Measurements from ENCODE around the gene NIPAL1. TPM values are rescaled to one million over a fixed set of nuclear protein-coding genes. Genes with fewer than 3 reads are reported as not detected.

The NIPAL1 gene
- total RNA-seq, 6 experiments from 2014 or later: 0.22 to 1.3 (median 0.48) TPM

GRCh38 chr4:48069026-48069425, 52.5 kb downstream of the NIPAL1 start:
- H3K27ac Mint-ChIP-seq: no peak overlapping the region
- no peaks in the 10 kb centered on the region for H3K4me1 Mint-ChIP-seq (ENCODE audit: low read depth)
- no peaks in the 10 kb centered on the region for H3K36me3 Mint-ChIP-seq (ENCODE audit: low read depth)
- H3K4me3 Mint-ChIP-seq: no peak overlapping the region
- no peak for DNase-seq
- peaks cover 11% of the 10 kb centered on the region for H3K27me3 Mint-ChIP-seq (ENCODE audit: insufficient read depth)
- TF ChIP-seq CTCF (IDR thresholded peaks at IDR 0.05): no peak
- no peaks in the 10 kb centered on the region for H3K9me3 Mint-ChIP-seq

- no peak overlapping the region for H3K4me3 Mint-ChIP-seq
- TF ChIP-seq CTCF (IDR thresholded peaks at IDR 0.05): no peak
- no peak for DNase-seq
- H3K27me3 Mint-ChIP-seq (ENCODE audit: insufficient read depth): peaks cover 6% of the 10 kb centered on the region
- no peak overlapping the region for H3K27ac Mint-ChIP-seq
- H3K36me3 Mint-ChIP-seq (ENCODE audit: low read depth): no peaks in the 10 kb centered on the region
- no peaks in the 10 kb centered on the region for H3K4me1 Mint-ChIP-seq (ENCODE audit: low read depth)
- H3K9me3 Mint-ChIP-seq: no peaks in the 10 kb centered on the region
These were observed 54.6 kb downstream of the NIPAL1 start for GRCh38 chr4:48071191-48071590.

- TF ChIP-seq CTCF (IDR thresholded peaks at IDR 0.05): no peak
- Mint-ChIP-seq H3K36me3 (ENCODE audit: low read depth) (no peaks in the 10 kb centered on the region), H3K27me3 (ENCODE audit: insufficient read depth) (peaks cover 4% of the 10 kb centered on the region), H3K27ac (no peak overlapping the region), H3K4me1 (ENCODE audit: low read depth) (peaks cover 2% of the 10 kb centered on the region; the same call in 1 of the 2 replicates), H3K9me3 (no peaks in the 10 kb centered on the region), H3K4me3 (no peak overlapping the region)
- DNase-seq: no peak
These were observed 57.1 kb downstream of the NIPAL1 start for GRCh38 chr4:48073567-48074103.

DNA sequence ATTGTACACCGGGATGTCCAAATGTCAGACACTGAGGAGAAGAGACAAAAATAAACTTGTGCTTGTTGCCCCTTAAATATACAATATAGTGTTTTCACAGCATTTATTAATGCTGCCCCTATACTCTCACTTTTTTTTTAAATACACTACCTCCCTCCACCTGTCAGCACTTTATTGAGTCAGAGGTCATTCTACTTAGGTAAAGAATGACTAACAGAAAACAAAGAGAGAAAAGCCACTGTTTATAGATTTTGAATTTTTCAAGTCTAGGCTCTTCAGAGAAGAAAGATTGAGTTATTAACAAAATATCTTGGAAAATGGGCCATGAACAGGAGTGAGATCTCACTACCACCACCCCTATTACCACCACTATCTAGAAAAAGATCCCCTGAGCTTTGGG, 58.1 kb downstream of the NIPAL1 start:
- no peak for DNase-seq
- no peak overlapping the region for H3K27ac Mint-ChIP-seq
- H3K4me3 Mint-ChIP-seq: no peak overlapping the region
- H3K9me3 Mint-ChIP-seq: no peaks in the 10 kb centered on the region
- no peaks in the 10 kb centered on the region for H3K36me3 Mint-ChIP-seq (ENCODE audit: low read depth)
- peaks cover 12% of the 10 kb centered on the region for H3K4me1 Mint-ChIP-seq (ENCODE audit: low read depth)
- TF ChIP-seq CTCF (IDR thresholded peaks at IDR 0.05): no peak
- H3K27me3 Mint-ChIP-seq (ENCODE audit: insufficient read depth): peaks cover 4% of the 10 kb centered on the region

GRCh38 chr4:48078425-48078824, 61.9 kb downstream of the NIPAL1 start:
- H3K9me3 Mint-ChIP-seq: no peaks in the 10 kb centered on the region
- H3K27ac Mint-ChIP-seq: no peak overlapping the region
- no peak for DNase-seq
- H3K36me3 Mint-ChIP-seq (ENCODE audit: low read depth): no peaks in the 10 kb centered on the region
- H3K4me3 Mint-ChIP-seq: no peak overlapping the region
- H3K4me1 Mint-ChIP-seq (ENCODE audit: low read depth): peaks cover 39% of the 10 kb centered on the region
- H3K27me3 Mint-ChIP-seq (ENCODE audit: insufficient read depth): peaks cover 5% of the 10 kb centered on the region
- TF ChIP-seq CTCF (IDR thresholded peaks at IDR 0.05): no peak

All from HFFc6 (cell line).